Right lobe of liver (tissue), 6 donors: Measurements from ENCODE around the gene PTPRCAP. TPM values are rescaled to one million over a fixed set of nuclear protein-coding genes. Genes with fewer than 3 reads are reported as not detected.
"Not testable (repeated sequence)": the region's sequence is repeated elsewhere in the genome, so short reads cannot be mapped to it uniquely, and the experiment has no call there.

ENCODE experiments used
- ATAC-seq, 4 donors: fragments of 200-7000 bp; cut with Tn5 transposase; one replicate each; pipeline ENCODE4 v1.9.1; 2020; ENCODE audit warnings: mild to moderate bottlenecking in 4 of 4, moderate library complexity in 4 of 4
- DNase-seq, 3 donors: peaks; one replicate each; pipeline ENCODE4 v3.0.0-alpha.2; 2020
- H3K27ac ChIP-seq, 3 donors: fragments of 200-600 bp; one replicate each; pipeline ENCODE4 v1.8.0; 2022
- H3K27me3 ChIP-seq, 2 donors: fragments of 200-600 bp; one replicate each; pipeline ENCODE4 v1.8.0; 2022
- H3K36me3 ChIP-seq, 4 donors: fragments of 200-600 bp; sonication (generic) in 1 of 4; one replicate each; pipeline versions ENCODE4 v1.5.1 to v1.8.0; 2017 to 2022; ENCODE audit warnings: control low read depth in 1 of 4
- H3K4me1 ChIP-seq, 4 donors: fragments of 200-600 bp; sonication (generic) in 1 of 4; one replicate each; pipeline versions ENCODE4 v1.5.1 to v1.8.0; 2017 to 2022; ENCODE audit warnings: control low read depth in 1 of 4
- H3K4me3 ChIP-seq, 3 donors: fragments of 200-600 bp; one replicate each; pipeline ENCODE4 v1.8.0; 2022
- H3K9me3 ChIP-seq, 4 donors: fragments of 200-600 bp; sonication (generic) in 1 of 4; one replicate each; pipeline versions ENCODE4 v1.5.1 to v1.8.0; 2017 to 2022; ENCODE audit warnings: control low read depth in 1 of 4
- CTCF ChIP-seq, 4 donors: fragments of 200-600 bp in 3 of 4; fragments of 450-650 bp in 1 of 4; IDR thresholded peaks; one replicate each; pipeline versions ENCODE4 v1.5.1 to v1.8.0; 2016 to 2022; ENCODE audit warnings: antibody characterized with exemption in 4 of 4, mild to moderate bottlenecking in 2 of 4
- POLR2A ChIP-seq: fragments of 450-650 bp; IDR thresholded peaks from one replicate; pipeline ENCODE4 v1.6.1; 2017; ENCODE audit warnings: antibody characterized with exemption, mild to moderate bottlenecking
- WGBS: methylation state at CpG from one replicate; pipeline ENCODE4 v1.1.6; 2018; ENCODE audit warnings: low coverage, low lambda C conversion rate; ENCODE audit not compliant: insufficient coverage; ENCODE audit errors: missing lambda C conversion rate; 5-methylcytosine and 5-hydroxymethylcytosine counted together
- intact Hi-C, 2 donors: fragments of 100-400 bp; cut with DNase I; formaldehyde crosslinking; loops; one replicate each; pipeline versions ENCODE4 v1.11.2 to v1.14.1; 2022
- total RNA-seq, 6 experiments: library from RNA; depleted of rRNA in 2 of 6; stranded (reverse); fragments of >200 nt in 2 of 6; fragmentation: NEBNext Ultra II Directional in 3 of 6; extraction: Animal tissue kit (Norgen Biotek cat#: 25700) in 3 of 6; gene quantifications; one replicate each; pipeline versions ENCODE4 v1.1.0 to v1.2.4, GENCODE V29; 2016 to 2023
- donor health status: DM: no; HTN: yes; CAD: no.
- donor health status: DM: no; HTN: no; CAD: no.
- donor health status: DM: no; HTN: no; CAD: no.
- donor health status: DM: no; HTN: yes; CAD: no.
- donor health status: DM: no; HTN: yes; CAD: no.

Gene PTPRCAP
- total RNA-seq, 6 experiments from 2014 or later, result 0.72 to 2.8 (median 2.1) TPM

DNA sequence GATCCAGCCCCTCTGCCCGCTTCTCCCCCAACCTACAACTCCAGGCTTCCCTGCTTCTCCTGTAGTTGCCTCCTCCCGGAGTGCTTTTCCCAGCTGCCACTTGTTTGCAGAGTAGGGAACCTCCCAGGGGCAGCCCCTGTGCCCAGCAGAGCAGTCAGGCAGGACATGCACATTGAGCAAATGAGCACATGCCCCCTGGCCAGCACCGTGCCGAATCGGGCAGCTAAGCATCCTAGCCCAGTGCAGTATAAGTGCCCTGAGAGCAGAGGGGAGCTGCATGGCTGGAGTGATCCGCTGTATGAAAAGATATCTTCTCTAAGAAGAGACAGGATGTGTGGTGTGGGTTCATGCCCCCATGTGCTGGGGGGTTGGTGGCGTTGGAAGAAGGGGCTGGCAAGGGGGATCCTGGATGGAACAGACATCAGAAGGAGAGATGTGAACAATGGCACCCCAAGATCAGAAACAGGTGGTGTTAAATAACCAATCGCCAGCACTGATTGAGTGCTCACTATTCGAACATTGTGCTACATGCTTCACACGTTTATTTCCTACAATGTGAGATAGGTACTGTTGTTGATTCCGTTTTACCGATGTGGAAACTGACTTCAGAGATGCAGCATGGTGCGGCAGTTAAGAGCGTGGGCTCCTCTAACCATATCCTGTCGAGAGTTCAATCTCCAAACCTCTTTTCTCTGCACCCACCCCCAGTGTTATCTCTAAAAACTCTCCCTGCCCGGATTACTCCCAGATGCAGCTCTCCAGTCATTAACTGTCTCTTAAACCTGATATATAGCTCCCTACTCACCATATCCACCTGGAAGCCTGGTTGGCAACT is 46.6 kb upstream of the PTPRCAP start:
- no peak for ATAC-seq
- TF ChIP-seq CTCF (IDR thresholded peaks at IDR 0.05) (no peak), POLR2A (no peak)
- Histone ChIP-seq H3K4me1 (peaks cover 0 to 15% (median 5%) of the 10 kb centered on the region in 4 donors), H3K36me3 (peaks cover 0 to 6% (median 0%) of the 10 kb centered on the region in 4 donors), H3K27me3 (no peaks in the 10 kb centered on the region), H3K4me3 (peak overlapping the region in 2 of 3 donors; percentile 61 to 66), H3K27ac (no peak overlapping the region), H3K9me3 (no peaks in the 10 kb centered on the region)
- 87% methylated on average over 14 of the region's 16 CpGs for WGBS
- intact Hi-C loops, result no loop called here
- DNase-seq, result no peak

- Histone ChIP-seq H3K4me3 (peak within 1 kb of the TSS; percentile 54 to 66 (median 61)), H3K27me3 (no peaks in the 10 kb centered on the region), H3K36me3 (peaks cover 0 to 5% (median 0%) of the 10 kb centered on the region in 4 donors), H3K4me1 (peaks cover 0 to 15% (median 5%) of the 10 kb centered on the region in 4 donors), H3K9me3 (no peaks in the 10 kb centered on the region), H3K27ac (peak within 1 kb of the TSS; percentile 58 to 78 (median 68))
- TF ChIP-seq POLR2A, result peak; percentile 60
- peak in 2 of 4 donors; percentile 14 to 29 for TF ChIP-seq CTCF (IDR thresholded peaks at IDR 0.05)
- intact Hi-C loops, result no loop called here
- ATAC-seq, result peak; percentile 98 to 99 (median 98)
- peak; percentile 96 to 98 (median 97) for DNase-seq
- WGBS, result 1% methylated on average over 30 of the region's 60 CpGs
These were observed 45.6 kb upstream of the PTPRCAP start, which contains the start of gene AIP for GRCh38 chr11:67482827-67483798. TSS of gene AIP (plus strand) at chr11:67483026. CDS start at chr11:67483159, 133 bp downstream.

GRCh38 chr11:67482275-67482826 is 44.9 kb upstream of the PTPRCAP start:
- peaks cover 0 to 15% (median 5%) of the 10 kb centered on the region in 4 donors for H3K4me1 ChIP-seq
- H3K27me3 ChIP-seq, result no peaks in the 10 kb centered on the region
- H3K4me3 ChIP-seq, result peak overlapping the region; percentile 54 to 66 (median 61)
- ATAC-seq (peak in 2 of 4 donors; percentile 27 to 31), DNase-seq (no peak)
- 41% methylated on average over 18 of the region's 19 CpGs for WGBS
- H3K27ac ChIP-seq, result peak overlapping the region; percentile 58 to 78 (median 68)
- no peak for TF ChIP-seq POLR2A
- TF ChIP-seq CTCF (IDR thresholded peaks at IDR 0.05), result no peak
- H3K9me3 ChIP-seq, result no peaks in the 10 kb centered on the region
- intact Hi-C loops, result no loop called here
- H3K36me3 ChIP-seq, result no peaks in the 10 kb centered on the region

DNA sequence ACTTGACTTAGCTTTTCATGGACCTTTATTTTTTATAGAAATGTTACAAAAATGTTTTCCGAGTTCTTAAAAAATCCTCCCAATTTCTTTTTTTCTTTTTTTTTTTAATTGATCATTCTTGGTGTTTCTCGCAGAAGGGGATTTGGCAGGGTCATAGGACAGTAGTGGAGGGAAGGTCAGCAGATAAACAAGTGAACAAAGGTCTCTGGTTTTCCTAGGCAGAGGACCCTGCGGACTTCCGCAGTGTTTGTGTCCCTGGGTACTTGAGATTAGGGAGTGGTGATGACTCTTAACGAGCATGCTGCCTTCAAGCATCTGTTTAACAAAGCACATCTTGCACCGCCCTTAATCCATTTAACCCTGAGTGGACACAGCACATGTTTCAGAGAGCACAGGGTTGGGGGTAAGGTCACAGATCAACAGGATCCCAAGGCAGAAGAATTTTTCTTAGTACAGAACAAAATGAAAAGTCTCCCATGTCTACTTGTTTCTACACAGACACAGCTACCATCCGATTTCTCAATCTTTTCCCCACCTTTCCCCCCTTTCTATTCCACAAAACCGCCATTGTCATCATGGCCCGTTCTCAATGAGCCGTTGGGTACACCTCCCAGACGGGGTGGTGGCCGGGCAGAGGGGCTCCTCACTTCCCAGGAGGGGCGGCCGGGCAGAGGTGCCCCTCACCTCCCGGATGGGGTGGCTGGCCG is 40.0 kb upstream of the PTPRCAP start:
- intact Hi-C loops, H3K36me3 ChIP-seq, H3K4me3 ChIP-seq, DNase-seq, ATAC-seq, H3K9me3 ChIP-seq, H3K27me3 ChIP-seq, H3K27ac ChIP-seq: not testable (repeated sequence)
- H3K4me1 ChIP-seq, result peaks cover 0 to 14% (median 0%) of the 10 kb centered on the region in 4 donors
- 76% methylated on average over 14 of the region's 16 CpGs for WGBS

DNA sequence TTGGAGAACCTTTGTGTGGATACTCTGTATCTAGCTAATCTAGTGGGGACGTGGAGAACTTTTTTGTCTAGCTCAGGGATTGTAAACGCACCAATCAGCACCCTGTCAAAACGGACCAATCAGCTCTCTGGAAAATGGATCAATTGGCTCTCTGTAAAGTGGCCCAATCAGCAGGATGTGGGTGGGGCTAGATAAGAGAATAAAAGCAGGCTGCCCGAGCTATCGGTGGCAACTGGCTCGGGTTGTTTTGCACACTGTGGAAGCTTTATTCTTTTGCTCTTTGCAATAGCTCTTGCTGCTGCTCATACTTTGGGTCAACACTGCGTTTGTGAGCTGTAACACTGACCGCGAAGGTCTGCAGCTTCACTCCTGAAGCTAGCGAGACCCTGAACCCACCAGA is 39.2 kb upstream of the PTPRCAP start:
- H3K9me3 ChIP-seq, intact Hi-C loops, DNase-seq, H3K27me3 ChIP-seq, H3K36me3 ChIP-seq, H3K27ac ChIP-seq, H3K4me3 ChIP-seq, ATAC-seq: not testable (repeated sequence)
- 76% methylated on average over 9 of the region's 10 CpGs for WGBS
- peaks cover 0 to 11% (median 0%) of the 10 kb centered on the region in 4 donors for H3K4me1 ChIP-seq
